Ovary (tissue), 9 donors: ENCODE measurements around the gene FYN. TPM values are rescaled to one million over a fixed set of nuclear protein-coding genes. Genes with fewer than 3 reads are reported as not detected.

Experiments used
- DNase-seq, 5 donors: peaks; one replicate each; pipeline ENCODE4 v3.0.0-alpha.2; 2019 to 2020
- H3K27ac ChIP-seq, 2 donors: fragments of 200-600 bp; one replicate each; pipeline versions ENCODE4 v1.5.1 to v1.8.0; 2019 to 2022
- H3K27me3 ChIP-seq: fragments of 200-600 bp; one replicate; pipeline ENCODE4 v1.8.0; 2022
- H3K36me3 ChIP-seq: fragments of 200-600 bp; sonication (generic); one replicate; pipeline ENCODE4 v1.5.1; 2019
- H3K4me1 ChIP-seq: one replicate; pipeline ENCODE4 v1.8.1; 2013; ENCODE audit warnings: mild to moderate bottlenecking, moderate library complexity; ENCODE audit not compliant: insufficient read depth
- H3K4me3 ChIP-seq: fragments of 200-600 bp; sonication (generic); one replicate; pipeline ENCODE4 v1.5.1; 2017
- H3K9me3 ChIP-seq, 2 donors: fragments of 200-600 bp in 1 of 2; sonication (generic) in 1 of 2; one replicate each; pipeline versions ENCODE4 v1.5.1 to v1.8.1; 2013 to 2019; ENCODE audit warnings: mild to moderate bottlenecking in 1 of 2, moderate library complexity in 1 of 2
- CTCF ChIP-seq, 3 donors: fragments of 450-650 bp in 2 of 3; fragments of 200-600 bp in 1 of 3; IDR thresholded peaks; one replicate each; pipeline versions ENCODE4 v1.5.1 to v1.8.0; 2016 to 2022; ENCODE audit warnings: antibody characterized with exemption in 3 of 3, mild to moderate bottlenecking in 1 of 3
- EP300 ChIP-seq: sonication (generic); formaldehyde crosslinking; IDR thresholded peaks from one replicate; pipeline ENCODE4 v1.6.1; 2017; ENCODE audit warnings: antibody characterized with exemption
- POLR2A ChIP-seq: fragments of 450-650 bp; IDR thresholded peaks from one replicate; pipeline ENCODE4 v1.6.1; 2017; ENCODE audit warnings: antibody characterized with exemption, mild to moderate bottlenecking, moderate library complexity
- WGBS, 3 donors: extraction: QIAGEN DNeasy Blood & Tissue Kit in 1 of 3; methylation state at CpG; one replicate each; pipeline versions ENCODE4 v1.1.5 to v1.1.7; 2013 to 2017; 5-methylcytosine and 5-hydroxymethylcytosine counted together
- intact Hi-C, 4 donors: fragments of 100-400 bp; cut with DNase I; formaldehyde crosslinking; loops; one replicate each; pipeline versions ENCODE4 v1.11.0 to v1.15.1; 2022 to 2023
- polyA plus RNA-seq, 2 donors: library from polyadenylated mRNA; stranded (reverse); fragments of 200-250 nt in 1 of 2; fragments of 350-450 nt in 1 of 2; fragmentation: Illumina TruSeq in 1 of 2; extraction: RNeasy Lipid Tissue Mini Kit (QIAGEN cat#74804) in 1 of 2; gene quantifications; one replicate each; pipeline ENCODE4 v1.2.3, GENCODE V29; 2013 to 2014
- total RNA-seq, 7 donors: library from RNA; depleted of rRNA in 2 of 7; stranded (reverse); fragments of >200 nt in 2 of 7; fragmentation: NEBNext Ultra II Directional in 3 of 7; extraction: Animal tissue kit (Norgen Biotek cat#: 25700) in 3 of 7; gene quantifications; one replicate each; pipeline versions ENCODE4 v1.1.0 to v1.2.4, GENCODE V29; 2016 to 2023
- donor health status: DM: no; HTN: no; CAD: no; lungs with moderate emphysema.
- donor health status: DM: no; HTN: no; CAD: no.
- donor health status: Bipolar disorder and iron deficiency.
- donor health status: DM: yes; HTN: yes; CAD: no.
- donor health status: DM: no; HTN: no; CAD: no.
- donor health status: DM: yes; HTN: yes; CAD: no.

The FYN gene
- total and polyA plus RNA-seq, 9 donors: 37.2 to 116 (median 72.7) TPM

DNA sequence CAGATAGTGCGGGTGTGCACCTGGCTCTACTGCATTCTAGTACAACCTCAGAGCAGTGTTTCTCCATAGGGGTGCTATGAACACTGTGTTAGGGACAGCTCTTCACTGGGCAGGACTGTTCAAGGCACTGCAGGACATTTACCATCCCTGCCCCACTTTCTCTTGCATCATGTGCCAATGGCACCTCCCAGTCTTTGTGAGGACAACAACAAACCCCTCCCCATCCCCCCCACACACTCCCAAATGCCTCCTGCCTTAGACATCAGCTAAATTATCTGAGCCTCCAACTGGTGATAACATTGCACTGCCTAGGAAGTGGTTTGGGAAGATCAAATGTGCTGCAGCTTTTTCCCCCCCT is 98.9 kb downstream of the FYN start:
- no peak for DNase-seq
- no peaks in the 10 kb centered on the region for H3K27me3 ChIP-seq
- TF ChIP-seq POLR2A (no peak), CTCF (IDR thresholded peaks at IDR 0.05) (no peak), EP300 (no peak)
- no peaks in the 10 kb centered on the region for H3K9me3 ChIP-seq
- intact Hi-C loops: no loop called here
- 82 to 100% (median 93%) methylated on average over 1 of the region's 1 CpG for WGBS, 3 donors
- no peak overlapping the region for H3K27ac ChIP-seq
- H3K36me3 ChIP-seq: no peaks in the 10 kb centered on the region
- no peak overlapping the region for H3K4me3 ChIP-seq
- H3K4me1 ChIP-seq: peaks cover 15% of the 10 kb centered on the region

- TF ChIP-seq POLR2A (no peak), CTCF (IDR thresholded peaks at IDR 0.05) (no peak), EP300 (no peak)
- no peaks in the 10 kb centered on the region for H3K27me3 ChIP-seq
- H3K27ac ChIP-seq: no peak overlapping the region
- H3K4me1 ChIP-seq: peaks cover 15% of the 10 kb centered on the region
- no peaks in the 10 kb centered on the region for H3K9me3 ChIP-seq
- peak in 3 of 5 donors; percentile 28 to 44 (median 40) for DNase-seq
- intact Hi-C loops: no loop called here
- WGBS, 3 donors: 64 to 85% (median 84%) methylated on average over 5 to 7 of the region's 7 CpGs
- H3K36me3 ChIP-seq: no peaks in the 10 kb centered on the region
- no peak overlapping the region for H3K4me3 ChIP-seq
Observed at GRCh38 chr6:111773501-111774345, 99.5 kb downstream of the FYN start.

DNA sequence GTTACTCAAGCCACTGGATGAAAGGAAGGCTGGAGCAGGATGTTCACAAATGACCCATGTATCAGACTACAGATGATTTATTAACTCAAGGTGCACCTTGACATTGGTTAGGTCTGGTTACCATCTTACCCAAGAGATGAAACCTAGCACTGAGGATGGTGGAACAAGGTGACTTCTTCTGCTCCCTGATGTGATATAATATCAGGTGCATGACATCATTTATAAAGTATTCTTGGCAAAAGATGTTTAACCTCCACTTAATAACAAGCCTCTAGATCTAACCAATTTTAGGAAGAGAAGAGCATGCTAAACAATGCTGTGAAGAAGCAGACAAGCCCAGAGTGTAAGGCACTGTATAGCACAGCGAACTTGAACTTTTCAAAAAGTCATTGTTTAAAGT is 100.9 kb downstream of the FYN start:
- H3K36me3 ChIP-seq: no peaks in the 10 kb centered on the region
- H3K4me1 ChIP-seq: peaks cover 14% of the 10 kb centered on the region
- H3K27ac ChIP-seq: no peak overlapping the region
- intact Hi-C loops: no loop called here
- no peak for TF ChIP-seq POLR2A
- TF ChIP-seq CTCF (IDR thresholded peaks at IDR 0.05): no peak
- no peak for TF ChIP-seq EP300
- H3K27me3 ChIP-seq: no peaks in the 10 kb centered on the region
- WGBS, 3 donors: 95 to 100% (median 96%) methylated on average over 1 of the region's 1 CpG
- no peak overlapping the region for H3K4me3 ChIP-seq
- no peaks in the 10 kb centered on the region for H3K9me3 ChIP-seq
- no peak for DNase-seq

DNA sequence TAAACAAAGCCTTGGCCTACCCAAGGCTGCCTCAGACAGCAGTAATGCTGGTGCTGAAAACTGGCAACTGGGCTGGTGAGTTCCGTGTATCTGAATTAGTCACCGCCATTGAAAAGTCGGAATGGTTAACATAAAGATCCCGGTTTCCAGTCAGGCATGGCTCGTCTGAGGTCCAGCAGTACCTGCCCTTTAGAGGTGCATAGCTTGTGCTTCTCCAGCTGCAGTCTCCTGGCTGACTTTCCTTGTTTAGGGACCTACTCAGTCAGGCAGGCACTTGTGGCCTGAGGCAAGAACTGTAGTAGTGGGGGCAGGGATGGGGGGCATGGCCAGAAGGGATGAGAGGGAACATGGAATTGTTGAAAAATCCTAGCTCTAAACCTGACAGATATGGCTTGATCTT is 101.6 kb downstream of the FYN start:
- intact Hi-C loops: no loop called here

More for the DNA sequence above, 101.6 kb downstream of the FYN start:
- Histone ChIP-seq H3K27ac (no peak overlapping the region), H3K27me3 (no peaks in the 10 kb centered on the region), H3K9me3 (no peaks in the 10 kb centered on the region), H3K36me3 (no peaks in the 10 kb centered on the region), H3K4me1 (peaks cover 13% of the 10 kb centered on the region), H3K4me3 (no peak overlapping the region)
- no peak for TF ChIP-seq EP300
- TF ChIP-seq POLR2A: no peak
- TF ChIP-seq CTCF (IDR thresholded peaks at IDR 0.05): no peak
- 97 to 98% (median 98%) methylated on average over 5 of the region's 5 CpGs for WGBS, 3 donors
- DNase-seq: no peak
